Central memory CD8-positive, alpha-beta T cell (primary cell): ENCODE results near the gene CNDP2.

Source experiments
- ATAC-seq: fragments of 150-1000 bp; cut with Tn5 transposase; replicated peaks from 2 replicates; pipeline ENCODE4 v1.10.0; 2022; ENCODE audit warnings: mild to moderate bottlenecking, moderate FRiP score, moderate number of reproducible peaks; ENCODE audit not compliant: poor library complexity, severe bottlenecking; ENCODE audit errors: extremely low read depth
- DNase-seq, 2 donors: peaks; one replicate each; pipeline ENCODE4 v3.0.0; 2021; ENCODE audit warnings: low spot score in 2 of 2
- H3K27ac Mint-ChIP-seq: one replicate; pipeline ENCODE4 v1.8.0; 2022; ENCODE audit warnings: low read depth, mild to moderate bottlenecking, moderate library complexity, mixed read lengths
- H3K27me3 Mint-ChIP-seq: one replicate; pipeline ENCODE4 v1.8.0; 2022; ENCODE audit warnings: mixed read lengths
- H3K36me3 Mint-ChIP-seq: one replicate; pipeline ENCODE4 v1.8.0; 2022; ENCODE audit warnings: mild to moderate bottlenecking, moderate library complexity, mixed read lengths; ENCODE audit not compliant: insufficient read depth
- H3K4me1 Mint-ChIP-seq: one replicate; pipeline ENCODE4 v1.8.0; 2022; ENCODE audit warnings: mixed read lengths
- H3K4me3 Mint-ChIP-seq: one replicate; pipeline ENCODE4 v1.8.0; 2022; ENCODE audit warnings: mild to moderate bottlenecking, moderate library complexity, mixed read lengths
- H3K9me3 Mint-ChIP-seq: one replicate; pipeline ENCODE4 v1.8.0; 2022; ENCODE audit warnings: mixed read lengths

The CNDP2 gene

DNA sequence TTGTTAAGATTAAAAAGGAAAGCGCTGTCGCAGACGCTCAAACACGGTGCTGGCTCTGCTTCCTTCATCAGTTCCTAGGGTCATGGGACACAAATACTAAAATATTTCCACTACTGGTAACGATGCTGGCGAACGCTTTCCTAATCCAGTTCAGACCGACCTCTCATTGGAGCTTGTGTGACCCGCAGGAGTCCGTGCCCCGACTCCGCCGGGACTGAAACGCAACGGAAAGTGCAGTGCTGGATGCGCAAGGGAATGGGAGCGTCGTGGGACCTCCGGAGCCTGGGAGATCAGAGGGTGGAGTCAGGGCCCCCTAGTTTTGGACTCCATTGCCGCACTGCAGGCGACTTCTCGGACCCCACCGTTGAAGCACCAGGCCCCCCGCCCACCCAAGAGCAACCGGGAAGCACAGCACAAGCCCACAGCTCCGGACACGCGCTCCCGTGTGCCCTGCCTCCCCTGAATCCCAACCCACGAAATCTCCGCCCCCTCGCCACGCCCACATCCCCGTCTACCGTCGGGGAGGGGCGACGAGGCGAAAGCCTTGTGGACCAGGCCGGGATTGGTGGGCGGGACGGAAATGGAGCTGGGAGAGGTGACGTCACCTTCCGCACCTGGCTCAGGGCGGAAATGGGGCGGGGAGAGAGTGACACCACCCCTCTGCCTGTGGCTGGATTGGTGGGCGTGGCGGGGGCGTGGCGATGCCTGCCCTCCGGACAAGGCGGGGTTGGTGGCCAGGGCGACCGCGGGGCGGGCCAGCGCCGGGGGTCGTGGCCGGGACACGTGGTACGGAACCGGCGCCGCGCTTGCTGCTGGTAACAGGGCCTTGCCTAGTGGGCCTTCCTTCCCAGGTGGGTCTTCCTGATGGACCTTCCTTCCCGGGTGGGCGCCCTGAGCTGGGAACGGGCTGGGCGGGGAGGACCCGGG, at the start of gene CNDP2:
CNDP2 (plus strand) TSS at position 783 of the 927 bp plus-strand sequence. CDS start 3,611 bp downstream, outside the sequence.
- peak; percentile 91 to 97 for DNase-seq
- Mint-ChIP-seq H3K27me3 (no peaks in the 10 kb centered on the region), H3K36me3 (peaks cover 19% of the 10 kb centered on the region), H3K4me3 (peak within 1 kb of the TSS; percentile 95), H3K9me3 (no peaks in the 10 kb centered on the region), H3K27ac (peak within 1 kb of the TSS; percentile 93), H3K4me1 (peaks cover 42% of the 10 kb centered on the region)
- ATAC-seq: peak; percentile 45

DNA sequence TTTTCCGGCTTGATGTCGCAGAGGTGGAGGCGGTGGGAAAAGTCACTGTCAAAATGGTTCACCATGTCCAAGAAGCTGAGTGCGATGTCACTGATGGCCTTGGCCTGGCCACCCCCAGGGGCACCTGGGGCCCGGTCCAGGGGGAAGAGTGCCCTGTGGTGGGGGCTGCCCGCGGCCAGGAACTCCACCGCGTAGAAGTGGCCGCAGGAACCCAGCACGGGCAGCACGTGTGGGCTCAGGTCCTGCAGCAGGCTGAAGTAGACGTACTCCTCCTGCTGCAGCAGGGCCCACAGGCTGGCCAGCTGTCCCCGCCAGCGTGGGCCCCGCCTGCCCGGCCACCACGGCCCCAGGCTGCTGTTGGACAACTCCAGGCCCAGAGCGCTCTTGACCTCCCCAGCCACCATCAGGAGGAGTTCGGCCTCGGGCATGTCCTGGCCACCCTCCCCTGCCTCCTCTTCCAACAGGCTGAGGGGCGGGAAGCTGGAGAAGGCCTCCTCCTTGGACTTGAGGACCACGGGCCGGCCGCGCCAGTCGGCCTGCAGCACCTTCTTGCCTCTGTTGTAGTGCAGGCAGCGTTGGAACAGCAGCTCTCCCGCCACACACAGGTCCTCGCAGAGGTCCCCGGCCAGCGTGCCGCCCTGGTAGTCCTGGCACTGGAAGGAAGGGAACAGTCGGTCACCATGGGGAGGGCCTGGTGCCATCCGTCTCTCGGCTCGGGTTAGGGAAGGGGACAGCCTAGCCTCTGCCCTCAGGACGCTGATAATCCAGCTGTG, 49.3 kb upstream of the CNDP2 start:
- H3K9me3 Mint-ChIP-seq: no peaks in the 10 kb centered on the region
- DNase-seq: no peak
- H3K36me3 Mint-ChIP-seq: no peaks in the 10 kb centered on the region
- ATAC-seq: no peak
- no peak overlapping the region for H3K4me3 Mint-ChIP-seq
- H3K27ac Mint-ChIP-seq: no peak overlapping the region
- peaks cover 76% of the 10 kb centered on the region for H3K27me3 Mint-ChIP-seq
- H3K4me1 Mint-ChIP-seq: no peaks in the 10 kb centered on the region

DNA sequence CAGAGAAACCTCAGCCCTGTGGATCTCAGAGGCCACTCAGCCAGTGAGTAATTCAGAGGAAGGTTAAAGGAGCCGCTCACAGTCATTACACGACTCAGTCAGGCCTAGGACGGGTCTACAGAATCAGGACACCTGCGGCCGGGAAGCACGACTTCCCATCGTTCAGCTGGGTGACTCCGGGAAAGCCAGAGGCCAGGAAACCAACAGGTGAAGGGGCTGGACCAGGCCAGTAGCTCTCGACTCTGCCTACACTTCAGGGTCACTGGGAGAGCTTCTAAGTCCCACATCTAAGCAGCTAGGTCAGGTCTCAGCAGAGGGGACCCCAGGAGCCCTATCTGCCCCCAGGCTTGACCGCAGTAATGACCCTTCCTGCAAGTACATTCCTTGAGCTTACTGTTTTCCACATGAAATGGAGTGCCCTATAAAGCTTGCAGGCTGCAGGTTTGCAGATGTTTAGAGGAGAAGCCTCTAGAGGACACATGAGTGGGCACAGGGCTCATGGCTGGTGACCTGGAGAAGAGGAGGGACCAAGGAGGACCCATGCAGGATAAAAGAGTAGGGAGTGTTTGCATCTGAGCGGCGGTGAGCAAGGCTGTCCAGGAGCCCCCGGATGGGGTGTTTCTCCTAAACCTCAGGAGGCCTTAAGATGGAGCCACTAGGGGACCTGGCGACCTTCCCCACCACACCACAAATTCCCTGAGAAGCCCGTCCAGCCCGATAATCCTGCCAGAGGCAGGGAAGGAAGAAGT, 48.6 kb upstream of the CNDP2 start:
- H3K9me3 Mint-ChIP-seq: no peaks in the 10 kb centered on the region
- H3K36me3 Mint-ChIP-seq: no peaks in the 10 kb centered on the region
- H3K27me3 Mint-ChIP-seq: peaks cover 78% of the 10 kb centered on the region
- H3K4me3 Mint-ChIP-seq: no peak overlapping the region
- no peak overlapping the region for H3K27ac Mint-ChIP-seq
- no peak for ATAC-seq
- H3K4me1 Mint-ChIP-seq: no peaks in the 10 kb centered on the region
- no peak for DNase-seq

DNA sequence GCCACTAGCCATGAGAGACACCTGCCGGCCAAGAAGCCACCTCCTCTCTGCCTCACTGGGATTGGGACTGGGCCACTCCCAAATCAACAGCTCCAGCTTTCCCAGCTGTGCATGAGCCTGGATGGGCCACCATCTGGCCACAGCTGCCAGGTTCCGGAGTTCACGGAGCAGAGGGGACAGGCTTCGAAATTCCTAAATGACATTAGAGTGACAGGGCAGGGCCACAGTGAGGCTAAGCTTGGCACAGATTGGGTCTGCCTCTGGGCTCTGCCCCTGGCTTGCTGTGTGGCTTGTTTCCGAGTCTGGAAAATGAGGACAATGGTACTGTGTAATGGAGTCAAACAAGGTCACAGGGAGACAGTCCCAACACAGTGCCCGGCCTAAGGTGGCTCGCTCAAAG, 45.5 kb upstream of the CNDP2 start:
- no peak overlapping the region for H3K4me3 Mint-ChIP-seq
- H3K4me1 Mint-ChIP-seq: no peaks in the 10 kb centered on the region
- no peaks in the 10 kb centered on the region for H3K9me3 Mint-ChIP-seq
- ATAC-seq: no peak
- DNase-seq: no peak
- H3K27ac Mint-ChIP-seq: no peak overlapping the region
- no peaks in the 10 kb centered on the region for H3K36me3 Mint-ChIP-seq
- peaks cover 76% of the 10 kb centered on the region for H3K27me3 Mint-ChIP-seq

DNA sequence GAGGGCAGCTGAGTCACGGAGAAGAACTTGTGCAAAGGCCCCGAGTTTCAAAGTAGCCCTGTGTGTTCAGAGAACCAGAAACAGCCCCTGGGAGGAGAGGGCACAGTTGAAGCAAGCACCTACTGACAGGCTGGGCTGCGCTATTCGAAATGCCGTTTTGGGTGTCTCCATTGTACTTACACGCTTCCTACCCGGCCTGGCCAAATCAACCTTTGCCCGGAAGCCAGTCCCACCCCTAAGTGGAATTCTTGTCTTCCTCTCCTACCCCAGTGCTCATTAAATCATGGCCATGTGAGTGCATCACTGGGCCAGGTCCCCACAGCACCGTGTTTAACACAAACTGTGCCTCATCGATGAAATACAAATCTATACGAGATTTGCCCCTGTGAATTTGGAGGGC, 45.0 kb upstream of the CNDP2 start:
- DNase-seq (no peak), ATAC-seq (no peak)
- H3K36me3 Mint-ChIP-seq: no peaks in the 10 kb centered on the region
- no peaks in the 10 kb centered on the region for H3K4me1 Mint-ChIP-seq
- no peak overlapping the region for H3K4me3 Mint-ChIP-seq
- peaks cover 73% of the 10 kb centered on the region for H3K27me3 Mint-ChIP-seq
- no peak overlapping the region for H3K27ac Mint-ChIP-seq
- H3K9me3 Mint-ChIP-seq: no peaks in the 10 kb centered on the region

DNA sequence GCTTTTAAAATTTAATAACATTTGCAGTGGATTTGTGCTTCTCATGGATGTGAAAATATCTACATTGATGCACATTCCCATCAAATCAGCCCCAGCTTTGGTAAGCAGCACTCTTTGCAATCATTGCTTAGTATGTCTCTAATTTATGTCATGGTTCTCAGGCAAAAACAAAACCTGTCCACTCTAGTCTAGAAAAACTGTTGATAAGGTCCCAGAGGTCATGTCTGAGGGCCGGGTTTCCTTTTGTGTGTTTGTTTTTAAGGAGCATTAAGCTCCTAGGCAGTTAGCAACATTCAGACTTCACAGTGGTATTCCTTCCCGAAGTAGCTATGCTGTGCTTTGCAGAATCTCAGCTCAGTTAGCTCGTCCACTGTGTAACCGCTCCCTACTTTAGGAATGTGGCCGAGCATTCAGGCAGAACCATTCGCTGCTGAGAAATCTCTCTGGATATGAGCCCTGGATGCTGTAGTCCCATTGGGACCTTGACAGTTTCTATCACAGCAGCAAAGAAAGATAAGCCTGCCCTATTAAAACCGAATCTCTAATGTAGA, 43.1 kb upstream of the CNDP2 start:
- Mint-ChIP-seq H3K27me3 (peaks cover 74% of the 10 kb centered on the region), H3K9me3 (no peaks in the 10 kb centered on the region), H3K27ac (no peak overlapping the region), H3K4me1 (peaks cover 7% of the 10 kb centered on the region), H3K4me3 (no peak overlapping the region), H3K36me3 (peaks cover 2% of the 10 kb centered on the region)
- no peak for ATAC-seq
- DNase-seq: no peak

DNA sequence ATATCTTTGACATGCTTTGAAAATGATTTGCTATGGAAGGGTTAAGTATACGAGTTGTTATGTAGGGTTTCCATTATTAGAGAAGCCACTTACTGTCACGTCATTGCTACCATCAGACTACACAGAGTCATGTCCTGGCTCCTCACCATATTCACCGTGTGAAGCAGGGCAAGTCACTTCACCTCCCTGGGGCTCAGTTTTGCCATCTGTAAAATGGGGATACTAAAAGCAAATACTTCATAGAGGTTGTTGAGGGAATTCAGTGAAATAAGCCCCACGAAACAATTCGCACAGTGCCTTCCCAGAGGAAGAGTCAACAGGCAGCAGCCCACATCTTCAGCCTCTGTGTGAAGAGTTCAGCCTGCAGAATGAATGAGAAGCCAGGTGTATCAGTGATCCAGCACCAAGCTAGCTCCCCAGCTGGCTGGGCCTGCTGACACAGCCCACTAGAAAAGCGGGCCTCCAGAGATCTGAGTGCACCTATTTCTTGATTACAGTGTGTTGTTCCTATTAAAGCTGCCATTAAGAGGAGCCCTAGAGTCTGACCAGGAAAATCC, 42.4 kb upstream of the CNDP2 start:
- no peak overlapping the region for H3K4me3 Mint-ChIP-seq
- peaks cover 74% of the 10 kb centered on the region for H3K27me3 Mint-ChIP-seq
- ATAC-seq: no peak

DNA sequence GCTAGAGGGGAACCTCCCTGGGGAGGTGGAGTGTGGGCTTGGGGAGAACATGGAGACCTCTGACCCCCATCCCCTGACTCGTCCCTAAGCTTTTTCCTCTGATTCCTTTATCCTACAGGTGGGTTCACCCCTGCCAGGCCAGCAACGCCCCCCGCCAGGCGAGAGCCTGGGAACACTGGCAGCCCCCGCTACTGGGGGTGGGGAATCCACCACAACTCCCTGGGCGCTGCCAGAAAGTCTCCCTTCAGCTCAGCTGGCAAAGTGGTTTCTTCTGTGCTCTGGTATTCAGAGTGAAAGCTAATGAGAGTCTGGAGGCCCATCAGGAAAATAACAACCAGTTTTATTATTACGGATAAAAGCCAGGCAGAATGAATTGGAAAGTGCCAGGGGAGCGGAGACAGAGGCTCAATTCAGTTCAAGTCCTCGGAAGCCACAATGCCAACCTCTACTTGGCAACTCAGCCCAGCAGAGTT, 41.8 kb upstream of the CNDP2 start:
- H3K4me3 Mint-ChIP-seq: no peak overlapping the region
- H3K4me1 Mint-ChIP-seq: peaks cover 7% of the 10 kb centered on the region
- H3K27ac Mint-ChIP-seq: no peak overlapping the region
- H3K36me3 Mint-ChIP-seq: peaks cover 2% of the 10 kb centered on the region
- peaks cover 71% of the 10 kb centered on the region for H3K27me3 Mint-ChIP-seq
- ATAC-seq (no peak), DNase-seq (no peak)
- no peaks in the 10 kb centered on the region for H3K9me3 Mint-ChIP-seq

More for the DNA sequence above, 42.4 kb upstream of the CNDP2 start:
- no peak for DNase-seq
- Mint-ChIP-seq H3K4me1 (peaks cover 7% of the 10 kb centered on the region), H3K27ac (no peak overlapping the region), H3K9me3 (no peaks in the 10 kb centered on the region), H3K36me3 (peaks cover 2% of the 10 kb centered on the region)

DNA sequence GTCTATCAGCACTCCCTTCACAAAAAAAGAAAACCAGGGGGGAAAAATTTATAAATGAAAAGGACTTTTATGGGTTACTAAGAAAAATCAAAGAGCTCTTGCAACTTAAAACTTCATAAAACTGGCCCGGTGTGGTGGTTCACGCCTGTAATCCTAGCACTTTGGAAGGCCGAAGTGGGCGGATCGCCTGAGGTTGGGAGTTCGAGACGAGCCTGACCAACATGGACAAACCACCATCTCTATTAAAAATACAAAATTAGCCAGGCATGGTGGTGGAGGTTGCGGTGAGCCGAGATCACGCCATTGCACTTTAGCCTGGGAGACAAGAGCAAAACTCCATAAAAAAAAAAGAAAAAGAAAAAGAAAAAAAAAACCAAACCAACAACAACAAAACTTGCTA, 40.8 kb upstream of the CNDP2 start:
- Mint-ChIP-seq H3K27ac (no peak overlapping the region), H3K9me3 (no peaks in the 10 kb centered on the region), H3K36me3 (peaks cover 2% of the 10 kb centered on the region), H3K4me1 (peaks cover 7% of the 10 kb centered on the region), H3K27me3 (peaks cover 75% of the 10 kb centered on the region), H3K4me3 (no peak overlapping the region)
- ATAC-seq (no peak), DNase-seq (no peak)

DNA sequence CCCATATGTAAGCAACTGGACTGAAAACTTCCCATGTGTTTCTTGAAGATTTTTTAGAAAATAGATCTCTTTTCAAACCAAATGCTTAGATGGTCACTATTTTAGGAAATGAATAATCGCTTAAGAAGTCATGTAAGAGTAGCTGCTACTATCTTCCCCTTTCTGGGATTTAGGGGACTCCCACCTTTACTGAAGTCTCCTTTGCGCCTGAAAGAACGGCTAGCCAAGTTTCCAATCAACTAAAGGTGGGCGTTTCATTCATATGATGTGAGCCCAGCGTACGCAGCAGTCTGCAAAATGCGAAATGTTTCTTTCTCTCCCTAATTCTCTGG, 40.2 kb upstream of the CNDP2 start:
- peaks cover 2% of the 10 kb centered on the region for H3K36me3 Mint-ChIP-seq
- peaks cover 7% of the 10 kb centered on the region for H3K4me1 Mint-ChIP-seq
- H3K9me3 Mint-ChIP-seq: no peaks in the 10 kb centered on the region
- H3K27me3 Mint-ChIP-seq: peaks cover 75% of the 10 kb centered on the region
- ATAC-seq (no peak), DNase-seq (no peak)
- no peak overlapping the region for H3K27ac Mint-ChIP-seq
- H3K4me3 Mint-ChIP-seq: no peak overlapping the region

DNA sequence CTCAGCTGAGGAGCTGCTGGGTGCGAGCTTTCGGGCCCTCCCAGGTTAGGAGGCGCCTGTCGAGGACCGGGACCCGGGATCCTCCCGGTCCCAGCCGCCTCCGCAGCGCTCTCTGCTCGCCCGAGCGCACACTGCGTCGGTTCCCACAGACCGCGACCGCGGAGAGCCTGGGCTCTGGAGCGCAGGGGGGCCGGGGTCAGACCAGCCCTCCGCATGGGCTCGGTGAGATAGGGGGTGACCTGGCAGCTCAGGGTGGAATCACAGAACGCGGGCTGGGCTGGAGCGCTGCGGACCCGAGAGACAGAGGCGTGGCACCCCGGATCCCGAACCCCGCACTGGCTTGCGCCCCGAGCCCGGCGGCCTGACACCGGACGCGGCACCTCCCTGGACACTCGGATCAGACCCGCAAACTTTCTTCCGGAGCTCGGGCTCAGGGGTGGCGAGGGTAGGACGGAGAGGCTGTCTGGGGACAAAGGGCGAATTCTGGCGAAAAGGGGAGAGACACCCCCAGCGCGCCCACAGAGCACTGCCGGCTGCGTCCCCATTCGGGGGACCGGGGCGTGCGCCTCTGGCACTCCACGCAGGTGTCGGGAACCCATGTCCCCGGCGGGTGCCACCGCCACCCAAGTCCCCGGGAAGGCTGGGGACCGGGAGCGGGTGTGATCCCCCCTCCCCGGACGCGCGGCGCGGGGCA, 39.7 kb upstream of the CNDP2 start:
- Mint-ChIP-seq H3K4me1 (peaks cover 7% of the 10 kb centered on the region), H3K27ac (no peak overlapping the region), H3K27me3 (peaks cover 75% of the 10 kb centered on the region), H3K9me3 (no peaks in the 10 kb centered on the region), H3K4me3 (no peak overlapping the region), H3K36me3 (peaks cover 2% of the 10 kb centered on the region)
- ATAC-seq (no peak), DNase-seq (no peak)
